ENCODE results near the gene TPD52L2.

The TPD52L2 gene

GRCh38 chr20:63864978-63865640 lies at the start of gene TPD52L2:
TPD52L2 (plus strand) TSS chr20:63865270; CDS start chr20:63865366, 96 bp downstream.
- DNase-seq, result peak; percentile 97

- DNase-seq, result no peak
These were observed 49.3 kb upstream of the TPD52L2 start for GRCh38 chr20:63815615-63816253.

GRCh38 chr20:63819224-63819921 lies 45.7 kb upstream of the TPD52L2 start:
- DNase-seq, result no peak

- no peak for DNase-seq
These were observed 43.3 kb upstream of the TPD52L2 start for GRCh38 chr20:63821811-63822210.

- DNase-seq, result no peak
These were observed 42.8 kb upstream of the TPD52L2 start for GRCh38 chr20:63822276-63822696.

- DNase-seq, result no peak
These were observed 41.3 kb upstream of the TPD52L2 start for GRCh38 chr20:63823691-63824311.

- no peak for DNase-seq
These were observed 39.5 kb upstream of the TPD52L2 start for GRCh38 chr20:63825331-63826118.

- no peak for DNase-seq
These were observed 38.3 kb upstream of the TPD52L2 start for GRCh38 chr20:63826753-63827152.

GRCh38 chr20:63828124-63828523 lies 36.9 kb upstream of the TPD52L2 start:
- no peak for DNase-seq

GRCh38 chr20:63828545-63828944 lies 36.5 kb upstream of the TPD52L2 start:
- no peak for DNase-seq

- DNase-seq, result no peak
These were observed 36.1 kb upstream of the TPD52L2 start for GRCh38 chr20:63828951-63829350.

- no peak for DNase-seq
These were observed 35.5 kb upstream of the TPD52L2 start for GRCh38 chr20:63829603-63829944.

GRCh38 chr20:63829945-63830835 lies 34.9 kb upstream of the TPD52L2 start:
- DNase-seq, result no peak

- no peak for DNase-seq
These were observed 34.1 kb upstream of the TPD52L2 start, which contains the start of gene ZBTB46 for GRCh38 chr20:63830841-63831588. ZBTB46 (minus strand) TSS chr20:63831264; CDS start chr20:63790757, 40,507 bp downstream.

GRCh38 chr20:63831646-63831992 lies 33.5 kb upstream of the TPD52L2 start:
- DNase-seq, result no peak

GRCh38 chr20:63831993-63832686 lies 32.9 kb upstream of the TPD52L2 start:
- no peak for DNase-seq

- DNase-seq, result no peak
These were observed 31.1 kb upstream of the TPD52L2 start for GRCh38 chr20:63833776-63834490.

- no peak for DNase-seq
These were observed 30.6 kb upstream of the TPD52L2 start for GRCh38 chr20:63834491-63834880.

- no peak for DNase-seq
These were observed 29.8 kb upstream of the TPD52L2 start for GRCh38 chr20:63835021-63835858.
